ENCODE data around the gene SUGCT. TPM values are rescaled to one million over a fixed set of nuclear protein-coding genes. Genes with fewer than 3 reads are reported as not detected.

SUGCT gene
- total and polyA plus RNA-seq, 2 of the 8 experiments (the other 6 are each of a cell fraction or from before 2014, with no cell fraction given): 2.8 to 5.4 TPM

GRCh38 chr7:40151504-40151903 is 16.7 kb downstream of the SUGCT start (continued):
- TF ChIP-seq CHD7 (IDR thresholded peaks at IDR 0.05; ENCODE audit: insufficient replicate concordance, low read length) (no peak), TAF7 (optimal IDR thresholded peaks at IDR 0.05; ENCODE audit: borderline replicate concordance, low read depth, low read length) (no peak), USF2 (IDR thresholded peaks at IDR 0.05; ENCODE audit: low read length) (no peak), CTBP2 (IDR thresholded peaks at IDR 0.05; ENCODE audit: borderline replicate concordance, insufficient read depth, insufficient read length, low read length) (no peak), KDM5A (IDR thresholded peaks at IDR 0.05; ENCODE audit: low read length) (no peak), TEAD4 (IDR thresholded peaks at IDR 0.05; ENCODE audit: low read depth, low read length) (no peak), FOSL1 (IDR thresholded peaks at IDR 0.05; ENCODE audit: insufficient read depth, low read depth, low read length) (no peak), KDM4A (IDR thresholded peaks at IDR 0.05; ENCODE audit: low read depth, low read length, severe bottlenecking) (no peak), CHD1 (IDR thresholded peaks at IDR 0.05; ENCODE audit: low read depth, low read length) (no peak), SP2 (IDR thresholded peaks at IDR 0.05; ENCODE audit: low read length) (no peak), MAX (IDR thresholded peaks at IDR 0.05) (no peak)
